HG03460 (cell line): ENCODE measurements around the gene METTL23.
"Not testable (repeated sequence)": the region's sequence is repeated elsewhere in the genome, so short reads cannot be mapped to it uniquely, and the experiment has no call there.

Source experiments
- ATAC-seq: cut with Tn5 transposase; IDR thresholded peaks from one replicate; pipeline ENCODE4 v1.9.1; 2021; ENCODE audit not compliant: unreplicated experiment

METTL23 gene

DNA sequence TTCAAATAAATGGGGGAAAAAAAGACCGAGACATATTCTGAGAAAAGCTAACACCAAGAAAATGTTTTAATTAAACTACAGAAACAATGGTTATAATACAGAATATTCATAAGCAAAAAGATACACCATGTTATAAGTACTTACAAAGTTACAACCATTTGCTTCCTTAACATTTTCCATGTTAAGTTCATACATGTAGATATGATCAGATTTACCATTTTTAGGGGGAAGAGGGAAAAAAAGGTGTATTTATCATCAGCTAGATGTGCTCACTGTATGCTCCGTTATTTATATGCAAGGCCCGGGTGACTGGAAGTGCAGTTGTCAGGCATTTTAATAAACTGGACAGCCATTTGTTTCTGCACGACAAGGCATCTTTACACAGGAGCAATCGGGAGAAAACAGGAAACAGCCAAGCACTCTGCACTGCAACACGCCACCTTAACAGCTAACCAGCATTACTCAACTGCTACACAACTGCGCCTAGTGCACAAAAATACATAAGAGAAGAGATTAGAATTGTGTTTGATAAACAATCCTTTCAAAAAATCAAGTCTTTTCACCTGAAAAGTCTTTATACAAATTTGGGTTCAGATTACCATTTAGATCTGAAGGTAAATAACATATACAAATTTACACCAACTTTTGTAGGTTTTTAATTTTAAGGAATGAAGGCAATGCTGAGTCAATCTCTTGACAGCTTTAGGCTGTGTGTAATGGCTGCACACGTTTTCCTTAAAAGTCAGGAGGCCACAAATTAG, 7.6 kb downstream of the METTL23 start:
- no peak for ATAC-seq

DNA sequence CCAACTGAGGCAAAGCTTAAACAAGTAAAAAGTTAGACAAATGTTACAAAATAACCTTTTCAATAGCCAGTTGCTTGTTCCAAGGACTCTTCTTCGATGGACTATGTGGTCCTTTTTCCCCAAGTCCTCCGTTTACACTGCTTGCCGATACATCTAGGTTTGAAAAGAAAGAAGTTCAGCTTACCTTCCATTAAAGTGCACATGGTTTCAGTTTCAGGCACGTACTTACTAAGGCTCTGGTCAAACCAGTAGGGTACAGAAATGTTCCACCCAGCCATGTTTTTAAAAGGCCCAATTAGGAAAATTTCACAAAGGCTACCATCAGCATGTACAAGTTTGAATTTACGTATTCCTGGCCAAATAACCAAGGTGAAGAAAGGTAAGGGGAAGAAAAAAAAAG, 8.4 kb downstream of the METTL23 start:
- no peak for ATAC-seq

DNA sequence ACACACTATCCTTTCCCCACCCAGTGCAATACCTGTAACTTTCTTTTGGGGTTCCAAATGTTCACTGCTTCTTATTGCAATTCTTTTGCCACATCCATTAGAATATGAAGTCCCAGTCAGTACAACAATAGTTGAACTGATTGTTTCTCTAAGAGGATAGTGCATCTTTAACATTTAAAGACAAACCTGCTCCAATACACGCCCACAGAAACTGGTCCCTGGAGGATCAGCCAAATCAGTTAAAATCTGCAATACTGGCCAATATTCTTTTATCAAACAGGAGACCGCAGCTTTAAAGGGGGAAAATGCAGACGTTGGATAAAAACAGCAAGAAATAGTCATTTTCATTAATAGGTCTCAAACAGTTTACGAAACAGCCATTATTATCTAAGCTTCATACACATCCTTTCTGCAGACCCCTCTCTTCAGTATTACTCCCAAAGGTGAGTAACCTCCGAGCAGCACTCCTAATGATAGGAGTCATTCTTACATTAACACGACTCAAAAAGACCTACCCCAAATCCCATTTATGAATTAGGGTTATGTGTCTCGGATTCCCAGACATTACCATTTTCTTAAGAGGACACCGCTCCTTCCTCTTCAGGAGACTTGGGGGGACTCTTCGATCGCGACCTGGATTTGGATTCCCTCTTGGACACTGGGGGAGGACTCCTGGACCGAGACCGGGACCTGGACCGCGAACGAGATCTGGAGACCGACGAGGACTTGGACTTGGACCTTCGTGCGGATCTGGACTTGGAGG, 9.1 kb downstream of the METTL23 start:
- no peak for ATAC-seq

DNA sequence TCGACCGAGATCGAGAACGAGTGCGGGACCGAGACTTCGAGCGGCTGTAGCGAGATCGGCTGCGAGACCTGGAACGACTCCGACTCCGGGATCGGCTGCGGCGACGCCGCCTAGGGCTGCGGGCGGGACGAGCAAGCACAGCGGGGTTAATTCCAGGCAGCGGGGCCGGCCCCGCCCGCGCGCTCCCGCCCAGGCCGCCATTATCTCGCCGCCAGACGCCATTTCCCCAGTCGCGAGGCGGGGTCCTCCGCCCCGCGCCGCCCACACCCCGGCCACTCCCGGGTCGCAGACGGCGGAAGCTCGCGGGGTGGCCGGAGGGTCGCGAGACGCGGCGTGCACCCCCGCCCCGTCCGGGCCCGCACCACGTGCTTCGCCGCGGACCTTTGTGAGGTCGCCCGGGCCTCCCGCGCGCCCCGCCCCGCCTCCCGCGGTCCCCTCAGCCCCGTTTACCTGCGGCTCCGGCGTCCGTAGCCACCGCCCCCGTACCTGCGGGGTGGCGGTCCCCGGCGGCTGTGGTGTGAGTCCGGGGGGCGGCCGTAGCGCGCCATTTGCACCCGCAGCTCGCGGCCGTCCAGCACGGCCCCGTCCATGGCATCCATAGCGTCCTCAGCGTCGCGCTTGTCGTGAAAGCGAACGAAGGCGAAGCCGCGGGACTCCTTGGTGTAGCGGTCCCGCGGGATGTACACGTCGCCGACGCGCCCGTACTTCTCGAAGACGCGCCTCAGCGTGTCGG, 9.9 kb downstream of the METTL23 start:
- ATAC-seq = peak; percentile 19

DNA sequence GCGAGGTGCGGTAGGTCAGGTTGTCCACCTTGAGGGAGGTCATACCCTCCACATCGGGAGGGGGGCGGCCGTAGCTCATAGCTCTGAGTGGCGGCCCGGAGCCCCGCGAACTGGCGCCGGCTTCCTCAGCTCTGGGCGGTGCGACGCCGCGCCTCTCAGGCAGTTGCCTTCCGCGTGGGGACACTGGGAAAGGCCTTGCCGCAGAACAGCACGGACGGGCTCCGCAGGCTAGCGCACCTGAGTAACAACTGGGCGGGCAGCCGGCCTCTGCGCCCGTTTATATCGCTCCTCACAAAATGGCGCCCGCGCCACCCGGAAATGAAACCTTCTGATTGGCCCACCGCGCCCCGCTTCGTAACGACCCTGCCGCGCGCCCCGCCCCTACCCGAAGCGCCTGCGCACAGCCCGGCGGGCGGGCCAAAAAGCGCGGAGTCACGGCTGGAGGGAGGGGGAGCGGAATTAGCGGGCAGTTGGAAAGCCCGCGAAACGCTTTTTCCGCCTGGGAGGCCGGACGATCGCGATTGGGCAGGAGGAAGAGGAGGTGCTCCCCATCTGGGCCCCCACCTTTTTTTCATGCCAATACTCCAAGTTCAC, 10.5 kb downstream of the METTL23 start, which contains the start of gene SRSF2:
Gene SRSF2, minus strand, starts transcription at position 250 of the 594 bp plus-strand sequence. Its CDS starts 171 bp downstream, at position 79.
- ATAC-seq = peak; percentile 60

DNA sequence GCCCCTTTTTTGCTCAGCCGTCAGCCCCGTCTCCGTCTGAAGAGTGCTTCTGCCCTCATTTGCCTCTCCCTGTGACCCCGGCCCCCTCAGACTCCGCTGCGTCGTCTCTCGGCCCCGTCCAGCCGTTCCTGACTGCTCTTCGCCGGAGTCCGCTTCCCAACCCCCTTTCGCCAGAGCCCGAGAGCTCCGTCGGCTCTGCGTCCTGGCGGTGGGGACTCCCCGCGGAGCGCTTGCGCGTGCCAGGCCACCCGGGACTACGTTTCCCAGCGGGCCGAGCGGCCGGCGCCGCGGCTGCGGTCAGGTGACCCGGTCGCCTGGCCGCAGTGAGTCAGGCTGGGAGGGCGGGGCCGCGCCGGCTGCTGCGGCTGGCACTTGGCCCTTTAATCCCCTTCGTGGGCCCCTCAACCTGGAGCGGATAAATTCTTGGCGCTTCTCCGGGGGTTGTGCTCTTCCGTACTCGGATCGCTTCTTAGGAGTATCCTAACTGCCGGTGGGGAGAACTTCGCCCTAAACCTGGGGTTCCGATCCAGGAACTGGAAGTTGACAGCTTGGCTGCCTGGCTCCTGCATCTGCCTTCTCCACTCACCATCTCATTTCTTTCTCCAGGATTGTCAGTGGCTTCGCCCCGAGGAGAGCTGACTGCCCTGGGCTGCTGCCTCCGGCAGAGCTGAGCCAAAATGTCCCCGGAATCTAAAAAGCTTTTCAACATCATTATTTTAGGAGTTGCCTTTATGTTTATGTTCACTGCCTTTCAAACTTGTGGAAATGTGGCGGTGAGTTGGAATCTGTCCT, 11.2 kb downstream of the METTL23 start, which contains the start of gene MFSD11:
Gene MFSD11, plus strand, starts transcription at position 444 of the 792 bp plus-strand sequence. Its CDS starts 234 bp downstream, at position 678.
- peak; percentile 56 for ATAC-seq

DNA sequence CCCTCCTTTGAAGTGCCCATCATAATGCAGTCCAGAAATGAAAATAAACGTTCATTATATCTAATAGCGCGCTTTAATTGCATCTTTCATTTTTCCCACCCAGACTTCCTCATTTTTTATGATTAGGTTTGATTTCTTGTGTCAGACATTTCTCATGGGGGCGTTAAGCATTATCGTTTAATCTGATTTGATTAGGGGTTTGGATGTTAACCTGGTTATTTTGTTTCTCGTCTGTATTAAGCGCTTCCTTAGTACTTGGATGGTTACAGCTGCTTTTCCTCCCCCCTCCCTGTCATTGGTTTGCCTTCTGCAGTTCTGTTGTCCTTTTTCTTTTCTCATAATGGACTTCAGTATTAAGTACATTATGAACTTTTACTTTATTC, 11.8 kb downstream of the METTL23 start:
- no peak for ATAC-seq

DNA sequence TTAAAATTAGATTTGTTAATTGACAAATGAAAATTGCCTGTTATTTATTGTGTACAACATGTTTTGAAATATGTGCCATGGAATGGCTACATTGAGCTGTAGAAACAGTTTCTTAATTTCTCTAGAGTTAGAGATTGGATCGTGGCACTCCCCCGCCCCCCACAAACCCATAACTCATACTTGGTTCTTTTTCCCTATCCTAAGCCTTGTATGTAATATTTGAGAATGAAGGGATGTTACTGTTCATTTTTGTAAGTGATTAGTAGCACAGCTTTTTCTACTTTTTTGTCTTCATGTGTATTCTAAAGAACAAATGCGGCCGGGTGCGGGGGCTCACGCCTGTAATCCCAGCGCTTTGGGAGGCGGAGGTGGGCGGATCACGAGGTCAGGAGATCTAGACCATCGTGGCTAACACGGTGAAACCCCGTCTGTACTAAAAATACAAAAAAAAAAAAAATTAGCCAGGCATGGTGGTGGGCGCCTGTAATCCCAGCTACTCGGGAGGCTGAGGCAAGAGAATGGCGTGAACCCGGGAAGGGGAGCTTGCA, 13.0 kb downstream of the METTL23 start:
- not testable (repeated sequence) for ATAC-seq

DNA sequence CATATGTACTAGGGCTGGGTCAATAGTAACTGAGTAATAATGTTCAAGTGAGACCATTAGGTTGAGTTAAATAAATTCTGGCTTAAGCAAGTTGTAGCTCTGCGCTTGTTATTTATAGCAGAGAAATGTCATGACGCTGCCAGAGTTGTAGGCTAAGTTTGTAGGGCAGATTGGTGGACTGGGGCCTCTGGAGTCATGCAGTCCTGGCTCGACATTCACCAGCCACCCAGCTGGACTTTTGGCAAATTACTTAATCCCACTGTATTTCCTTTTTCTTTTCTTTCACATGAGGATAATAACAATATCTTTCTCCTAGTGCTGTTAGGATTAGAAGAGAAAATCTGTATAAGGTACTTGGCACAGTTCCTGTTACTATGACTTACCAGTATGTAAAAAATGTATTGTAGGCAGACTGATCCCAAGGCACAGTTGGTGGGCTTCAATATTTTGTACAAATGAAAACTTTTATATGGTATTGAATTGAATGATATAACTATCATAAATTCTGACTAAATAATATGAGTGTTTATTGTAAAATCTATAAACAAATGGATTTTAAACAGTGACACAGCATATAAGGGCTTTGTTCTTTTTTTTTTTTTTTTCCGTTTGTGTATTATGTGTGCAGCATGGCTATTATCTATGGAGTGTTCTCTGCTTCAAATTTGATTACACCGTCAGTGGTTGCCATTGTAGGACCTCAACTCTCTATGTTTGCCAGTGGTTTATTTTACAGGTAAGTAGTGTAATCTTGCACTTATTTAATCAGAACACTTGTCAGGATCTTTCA, 13.9 kb downstream of the METTL23 start:
- no peak for ATAC-seq

DNA sequence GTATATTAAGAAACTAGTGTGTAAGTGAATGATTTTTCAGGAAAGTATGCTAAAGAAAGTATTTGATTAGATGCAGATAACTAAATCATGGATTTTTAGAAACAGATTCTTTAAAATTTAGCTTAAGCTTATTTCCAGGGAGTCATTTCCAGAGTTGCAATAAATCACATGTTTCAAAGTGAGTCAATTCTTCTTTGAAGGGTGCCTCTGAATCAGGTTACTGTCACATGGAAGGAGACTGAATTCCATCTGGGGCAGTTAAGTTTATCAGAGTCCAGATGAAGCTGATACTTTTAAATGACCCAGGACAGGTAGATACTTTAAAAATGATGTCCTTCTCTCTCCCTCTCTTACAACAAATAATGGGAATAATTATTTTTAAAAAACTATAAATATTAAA, 16.3 kb downstream of the METTL23 start:
- ATAC-seq = no peak

DNA sequence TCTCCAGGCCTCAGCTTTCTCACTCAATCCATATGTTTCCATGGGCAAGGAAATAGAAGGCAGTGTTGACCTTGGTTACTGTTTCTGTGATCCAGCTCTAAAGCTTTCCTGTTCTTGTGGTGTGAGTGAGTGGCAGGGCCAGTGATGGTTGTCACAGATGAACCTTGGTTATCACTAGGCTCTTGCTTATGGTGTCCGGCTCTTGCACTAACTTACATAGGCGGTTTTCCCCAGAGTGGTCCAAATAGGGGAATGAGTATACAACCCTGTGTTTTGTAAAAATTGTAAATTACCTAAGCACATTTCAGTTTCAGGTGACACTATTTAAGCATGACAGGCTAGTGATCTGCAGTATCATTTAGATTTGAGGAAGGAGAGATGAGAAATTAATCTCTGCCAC, 18.1 kb downstream of the METTL23 start:
- no peak for ATAC-seq

DNA sequence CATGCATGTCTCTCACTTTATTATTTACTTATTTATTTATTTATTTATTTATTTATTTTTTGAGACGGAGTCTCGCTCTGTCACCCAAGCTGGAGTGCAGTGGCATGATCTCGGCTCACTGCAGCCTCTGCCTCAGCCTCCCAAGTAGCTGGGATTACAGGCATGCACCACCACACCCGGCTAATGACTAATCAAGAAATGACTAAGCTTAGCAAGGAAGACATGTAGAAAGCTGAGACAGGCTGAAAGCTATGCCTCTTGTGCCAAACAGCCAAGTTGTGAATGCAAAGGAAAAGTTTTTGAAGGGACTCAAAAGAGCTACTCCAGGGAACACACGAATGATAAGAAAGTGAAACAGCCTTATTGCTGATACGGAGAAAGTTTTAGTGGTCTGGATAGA, 19.1 kb downstream of the METTL23 start:
- not testable (repeated sequence) for ATAC-seq

DNA sequence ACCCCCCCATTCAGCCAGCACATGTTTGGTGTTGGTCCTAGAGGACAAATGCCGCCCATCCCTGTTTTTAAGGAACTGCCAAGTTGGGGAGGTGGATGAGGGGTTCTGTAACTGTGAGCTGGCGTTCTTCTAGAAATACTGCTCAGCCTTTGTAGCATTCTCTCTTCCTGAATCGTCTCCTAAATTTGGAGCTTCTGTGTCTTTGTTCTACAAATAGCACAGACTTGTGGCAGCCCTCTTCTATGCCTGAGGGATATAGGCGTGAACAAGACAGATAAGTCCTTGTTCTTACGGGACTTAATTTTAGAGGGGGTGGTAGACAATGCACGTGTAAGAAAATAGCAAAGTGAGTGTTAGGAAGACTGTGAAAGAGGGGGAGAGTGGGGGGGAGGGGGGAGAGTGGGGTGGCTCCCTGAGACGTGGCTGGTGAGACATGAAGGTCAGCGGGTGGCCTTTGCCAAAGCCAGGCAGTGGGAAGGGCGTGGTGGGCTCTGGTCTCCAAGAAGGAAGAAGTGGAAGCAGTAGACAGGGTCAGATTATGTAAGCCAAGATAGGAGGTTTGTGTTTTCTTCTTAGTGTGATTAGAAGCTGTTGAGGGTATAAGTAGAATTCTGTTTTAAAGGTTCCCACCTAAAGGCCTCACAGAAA, 21.2 kb downstream of the METTL23 start:
- no peak for ATAC-seq

DNA sequence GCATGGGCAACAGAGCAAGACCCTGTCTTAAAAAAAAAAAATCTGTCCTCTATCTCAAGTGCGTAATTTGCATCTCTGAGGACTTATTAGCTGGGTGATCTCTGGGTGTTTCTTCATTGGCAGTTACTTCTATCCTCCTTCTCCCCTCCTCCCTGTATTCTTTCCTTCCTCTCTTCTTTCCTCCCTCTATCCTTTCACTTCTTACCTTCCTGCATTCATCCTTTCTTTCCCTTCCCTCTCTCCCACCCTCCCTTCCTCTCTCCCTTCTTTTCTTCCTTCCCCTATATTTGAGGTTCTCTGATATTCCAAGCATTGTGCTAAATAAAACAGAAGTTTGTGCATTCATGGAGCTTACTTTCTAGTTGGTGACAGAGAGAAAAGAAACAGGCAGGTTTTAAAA, 22.0 kb downstream of the METTL23 start:
- no peak for ATAC-seq

DNA sequence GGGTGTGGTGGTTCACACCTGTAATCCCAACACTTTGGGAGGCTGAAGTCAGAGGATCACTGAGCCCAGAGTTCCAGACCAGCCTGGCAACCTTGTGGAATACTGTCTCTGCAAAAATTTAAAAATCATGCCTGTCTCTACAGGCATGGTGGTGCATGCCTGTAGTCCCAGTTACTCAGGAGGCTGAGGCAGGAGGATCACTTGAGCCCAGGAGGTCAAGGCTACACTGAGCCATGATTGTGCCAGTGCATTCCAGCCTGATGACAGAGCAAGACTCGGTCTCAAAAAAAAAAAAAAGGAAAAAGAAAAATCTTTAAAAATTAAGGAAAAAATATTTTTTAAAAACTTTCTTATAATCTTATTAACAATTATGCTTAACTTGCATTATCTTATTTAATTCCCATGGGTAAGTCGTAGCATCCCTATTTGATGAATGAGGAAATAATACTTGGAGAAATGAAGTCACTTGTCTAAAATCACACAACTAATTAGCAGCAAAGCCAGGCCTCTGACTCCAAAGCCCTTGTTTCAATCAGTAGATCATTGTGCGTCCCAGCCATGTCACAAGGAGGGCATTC, 24.9 kb downstream of the METTL23 start:
- ATAC-seq = no peak

DNA sequence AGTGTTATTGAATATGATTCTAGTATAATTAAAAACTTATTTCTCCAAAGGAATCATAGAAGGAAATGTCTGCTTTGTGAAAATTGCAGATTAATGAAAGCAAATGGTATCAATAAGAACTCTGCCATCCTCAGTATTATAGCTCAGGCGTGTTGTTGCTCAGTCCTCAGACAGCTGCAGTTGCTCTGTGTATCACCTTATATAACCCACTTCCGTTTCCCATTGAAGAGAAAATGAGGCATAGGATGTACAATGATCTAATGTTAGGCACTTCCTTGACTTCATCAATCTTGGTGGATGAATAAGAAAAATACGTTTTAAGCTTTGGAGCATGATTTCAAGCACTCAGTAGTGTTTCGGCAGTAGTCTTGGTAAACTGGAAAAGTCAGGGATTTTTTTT, 25.4 kb downstream of the METTL23 start:
- no peak for ATAC-seq

DNA sequence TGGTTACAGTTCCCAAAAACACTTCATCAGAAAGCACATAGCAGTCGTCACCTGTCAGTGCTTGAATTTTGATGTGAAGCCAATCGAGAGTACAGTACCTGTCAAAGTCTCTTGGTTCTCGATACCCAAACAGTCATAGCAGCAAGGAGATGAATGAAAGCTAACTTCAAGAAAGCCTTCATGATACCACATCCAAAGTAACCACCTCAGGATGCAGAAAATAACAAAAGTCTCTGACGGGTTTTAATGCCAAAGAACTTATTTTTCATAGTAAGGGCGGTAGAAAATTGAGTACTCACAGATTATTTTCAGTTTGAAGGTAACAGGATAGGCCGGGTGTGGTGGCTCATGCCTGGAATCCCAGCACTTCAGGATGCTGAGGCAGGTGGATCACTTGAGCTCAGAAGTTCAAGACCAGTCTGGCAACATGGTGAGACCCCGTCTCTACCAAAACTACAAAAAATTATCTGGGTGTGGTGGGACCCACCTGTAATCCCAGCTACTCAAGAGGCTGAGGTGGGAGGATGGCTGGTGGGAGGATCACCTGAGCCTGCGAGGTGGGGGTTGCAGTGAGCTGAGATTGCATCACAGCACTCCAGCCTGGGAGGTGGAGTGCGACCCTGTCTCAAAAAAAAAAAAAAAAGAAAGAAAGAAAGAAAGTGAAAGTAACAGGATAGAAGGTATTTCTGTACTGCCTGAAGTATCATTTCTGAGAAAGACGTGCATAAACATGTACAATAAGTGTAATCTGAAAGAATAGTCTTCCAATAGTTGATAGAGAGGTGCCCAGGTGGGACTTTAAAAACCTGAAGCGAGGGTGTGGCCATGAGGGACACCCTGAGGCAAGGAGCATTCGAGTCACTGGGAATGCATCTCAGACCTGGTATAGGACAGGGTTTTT, 26.7 kb downstream of the METTL23 start:
- ATAC-seq = no peak
